HepG2 (cell line): Measurements from ENCODE around the gene ARHGEF39. TPM values are rescaled to one million over a fixed set of nuclear protein-coding genes. Genes with fewer than 3 reads are reported as not detected.

Experiments
- CENPX ChIP-seq: sonication (generic); formaldehyde crosslinking; IDR thresholded peaks from 2 replicates; pipeline ENCODE4 v1.9.0; 2021; ENCODE audit warnings: mild to moderate bottlenecking, missing genetic modification reagents, moderate library complexity
- DMAP1 ChIP-seq: IDR thresholded peaks from 2 replicates; pipeline ENCODE4 v1.6.1; 2016
- FOXA1 ChIP-seq, 2 experiments: fragments of 450-650 bp in 1 of 2; sonication (generic) in 1 of 2; formaldehyde crosslinking in 1 of 2; IDR thresholded peaks; 2 replicates each; pipeline versions ENCODE4 v1.4.0 to v1.6.1; 2016 to 2020; ENCODE audit warnings: missing genetic modification reagents in 1 of 2
- GLI4 ChIP-seq: sonication (generic); formaldehyde crosslinking; IDR thresholded peaks from 2 replicates; pipeline ENCODE4 v1.5.1; 2020; ENCODE audit warnings: missing genetic modification reagents, mild to moderate bottlenecking, moderate library complexity, borderline replicate concordance
- IRF2 ChIP-seq: IDR thresholded peaks from 2 replicates; pipeline ENCODE4 v1.6.1; 2018; ENCODE audit warnings: missing genetic modification reagents, missing compliant biosample characterization
- LRRFIP1 ChIP-seq: sonication (generic); formaldehyde crosslinking; conservative IDR thresholded peaks from 2 replicates; pipeline ENCODE4 v1.4.0; 2020; ENCODE audit warnings: missing genetic modification reagents
- MATR3 ChIP-seq: sonication (generic); formaldehyde crosslinking; IDR thresholded peaks from 2 replicates; pipeline ENCODE4 v1.4.0; 2020; ENCODE audit warnings: missing genetic modification reagents
- NR3C1 ChIP-seq: sonication (generic); formaldehyde crosslinking; IDR thresholded peaks from 2 replicates; pipeline ENCODE4 v1.4.0; 2020; ENCODE audit warnings: missing genetic modification reagents
- ONECUT2 ChIP-seq: sonication (generic); formaldehyde crosslinking; IDR thresholded peaks from 2 replicates; pipeline ENCODE4 v1.4.0; 2020; ENCODE audit warnings: missing genetic modification reagents
- RORA ChIP-seq: sonication (generic); formaldehyde crosslinking; IDR thresholded peaks from 2 replicates; pipeline ENCODE4 v1.5.0; 2020; ENCODE audit warnings: mild to moderate bottlenecking, missing genetic modification reagents, moderate library complexity
- SAFB2 ChIP-seq: sonication (generic); formaldehyde crosslinking; IDR thresholded peaks from 2 replicates; pipeline ENCODE4 v1.5.1; 2020; ENCODE audit warnings: missing genetic modification reagents, low read depth, mild to moderate bottlenecking, borderline replicate concordance
- SCMH1 ChIP-seq: sonication (generic); formaldehyde crosslinking; IDR thresholded peaks from 2 replicates; pipeline ENCODE4 v1.9.0; 2021; ENCODE audit warnings: missing genetic modification reagents, mild to moderate bottlenecking, borderline replicate concordance
- SRSF1 ChIP-seq: fragments of 200-400 bp; formaldehyde crosslinking; optimal IDR thresholded peaks from 2 replicates; pipeline ENCODE3; 2017; ENCODE audit warnings: mild to moderate bottlenecking, low read depth, low read length, moderate library complexity
- TRIM24 ChIP-seq: sonication (generic); formaldehyde crosslinking; IDR thresholded peaks from 2 replicates; pipeline ENCODE4 v1.8.0; 2022; ENCODE audit warnings: mild to moderate bottlenecking, missing genetic modification reagents
- ZBTB7B ChIP-seq: sonication (generic); formaldehyde crosslinking; IDR thresholded peaks from 2 replicates; pipeline ENCODE4 v1.4.0; 2020; ENCODE audit warnings: missing genetic modification reagents
- ZFX ChIP-seq: sonication (generic); formaldehyde crosslinking; IDR thresholded peaks from 2 replicates; pipeline ENCODE4 v1.4.0; 2020; ENCODE audit warnings: mild to moderate bottlenecking, low read depth, missing genetic modification reagents, moderate library complexity
- ZNF615 ChIP-seq: sonication (generic); formaldehyde crosslinking; IDR thresholded peaks from 2 replicates; pipeline ENCODE4 v1.5.0; 2020; ENCODE audit warnings: mild to moderate bottlenecking, missing genetic modification reagents, borderline replicate concordance
- ZNF768 ChIP-seq: sonication (generic); formaldehyde crosslinking; IDR thresholded peaks from 2 replicates; pipeline ENCODE4 v1.4.0; 2020; ENCODE audit warnings: missing genetic modification reagents
- polyA plus RNA-seq, 8 experiments: library from polyadenylated mRNA; depleted of rRNA in 3 of 8; stranded (reverse) in 7 of 8; unstranded in 1 of 8; fragments of >200 nt; fragmentation: Illumina TruSeq in 4 of 8; extraction: Trizol in 4 of 8; gene quantifications; 2 replicates each; pipeline versions ENCODE4 v1.2.1 to v1.2.3, GENCODE V29; 2011 to 2016; ENCODE audit warnings: low read depth in 4 of 8, missing spikeins in 1 of 8, mixed read lengths in 1 of 8; ENCODE audit not compliant: insufficient read depth in 1 of 8
- total RNA-seq, 5 experiments: library from RNA; depleted of rRNA; stranded (reverse); fragments of >200 nt; fragmentation: Illumina TruSeq; extraction: Trizol; gene quantifications; 2 replicates each; pipeline ENCODE4 v1.2.3, GENCODE V29; 2016; ENCODE audit warnings: low read depth in 1 of 5
- TF ChIP-seq, protein P1 (sequence below): IDR thresholded peaks from 2 replicates; pipeline ENCODE4 v1.6.1; 2016; ENCODE audit warnings: low read depth, control low read depth
- TF ChIP-seq, protein P2 (sequence below): sonication (generic); formaldehyde crosslinking; IDR thresholded peaks from 2 replicates; pipeline ENCODE4 v1.5.0; 2020; ENCODE audit warnings: missing genetic modification reagents, mild to moderate bottlenecking, borderline replicate concordance
- TF ChIP-seq, protein P3 (sequence below): sonication (generic); formaldehyde crosslinking; IDR thresholded peaks from 2 replicates; pipeline ENCODE4 v1.5.1; 2020; ENCODE audit warnings: missing genetic modification reagents, mild to moderate bottlenecking, borderline replicate concordance
- TF ChIP-seq, protein P4 (sequence below): sonication (generic); formaldehyde crosslinking; IDR thresholded peaks from 2 replicates; pipeline ENCODE4 v1.4.0; 2020; ENCODE audit warnings: missing genetic modification reagents; ENCODE audit errors: not compliant biosample characterization

ARHGEF39 gene
- total and polyA plus RNA-seq, 2 of the 13 experiments (the other 11 are each of a cell fraction or from before 2014, with no cell fraction given): 11.2 to 12.3 TPM

DNA sequence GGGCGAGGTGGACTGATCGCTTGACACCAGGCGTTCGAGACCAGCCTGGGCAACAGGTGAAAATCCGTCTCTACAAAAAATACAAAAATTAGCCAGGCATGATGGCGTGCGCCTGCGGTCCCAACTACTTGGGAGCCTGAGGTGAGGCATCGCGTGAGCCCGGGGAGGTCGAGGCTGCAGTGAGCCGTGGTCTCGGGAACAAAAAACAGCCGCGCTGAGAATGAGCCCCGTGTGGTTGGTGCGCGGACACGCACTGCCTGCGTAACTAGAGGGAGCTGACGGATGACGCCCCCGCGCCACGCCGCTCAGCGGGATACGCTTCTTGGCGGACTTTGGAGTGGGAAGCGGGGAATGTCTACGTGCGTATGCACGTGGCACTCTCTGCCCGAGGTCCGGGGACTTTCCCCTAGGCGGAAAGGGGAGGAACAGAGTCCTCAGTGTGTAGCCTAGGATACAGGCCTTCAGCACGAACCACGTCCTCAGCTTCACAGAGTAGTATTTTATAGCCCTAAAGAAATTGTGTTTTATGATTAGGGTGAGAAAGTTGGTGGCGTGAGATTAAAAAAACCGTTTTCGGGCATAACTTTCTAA is 7.4 kb downstream of the ARHGEF39 start, which contains the start of gene RMRP (continued):
- TF ChIP-seq, protein P1, sequence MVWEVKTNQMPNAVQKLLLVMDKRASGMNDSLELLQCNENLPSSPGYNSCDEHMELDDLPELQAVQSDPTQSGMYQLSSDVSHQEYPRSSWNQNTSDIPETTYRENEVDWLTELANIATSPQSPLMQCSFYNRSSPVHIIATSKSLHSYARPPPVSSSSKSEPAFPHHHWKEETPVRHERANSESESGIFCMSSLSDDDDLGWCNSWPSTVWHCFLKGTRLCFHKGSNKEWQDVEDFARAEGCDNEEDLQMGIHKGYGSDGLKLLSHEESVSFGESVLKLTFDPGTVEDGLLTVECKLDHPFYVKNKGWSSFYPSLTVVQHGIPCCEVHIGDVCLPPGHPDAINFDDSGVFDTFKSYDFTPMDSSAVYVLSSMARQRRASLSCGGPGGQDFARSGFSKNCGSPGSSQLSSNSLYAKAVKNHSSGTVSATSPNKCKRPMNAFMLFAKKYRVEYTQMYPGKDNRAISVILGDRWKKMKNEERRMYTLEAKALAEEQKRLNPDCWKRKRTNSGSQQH (CRISPR knock-in tag): peak; percentile 77
- no peak for TF ChIP-seq SCMH1 (CRISPR knock-in tag)
- TF ChIP-seq, protein P2, sequence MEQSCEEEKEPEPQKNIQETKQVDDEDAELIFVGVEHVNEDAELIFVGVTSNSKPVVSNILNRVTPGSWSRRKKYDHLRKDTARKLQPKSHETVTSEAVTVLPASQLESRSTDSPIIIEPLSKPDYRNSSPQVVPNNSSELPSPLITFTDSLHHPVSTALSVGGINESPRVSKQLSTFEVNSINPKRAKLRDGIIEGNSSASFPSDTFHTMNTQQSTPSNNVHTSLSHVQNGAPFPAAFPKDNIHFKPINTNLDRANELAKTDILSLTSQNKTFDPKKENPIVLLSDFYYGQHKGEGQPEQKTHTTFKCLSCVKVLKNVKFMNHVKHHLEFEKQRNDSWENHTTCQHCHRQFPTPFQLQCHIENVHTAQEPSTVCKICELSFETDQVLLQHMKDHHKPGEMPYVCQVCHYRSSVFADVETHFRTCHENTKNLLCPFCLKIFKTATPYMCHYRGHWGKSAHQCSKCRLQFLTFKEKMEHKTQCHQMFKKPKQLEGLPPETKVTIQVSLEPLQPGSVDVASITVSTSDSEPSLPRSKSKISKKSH (CRISPR knock-in tag): peak; percentile 64
- no peak for TF ChIP-seq GLI4 (CRISPR knock-in tag)
- 0 out of 2 replicates have a peak, but pooled peaks have one; percentile 48 for TF ChIP-seq TRIM24 (CRISPR knock-in tag)
- peak; percentile 89; the same call in 1 of the 2 replicates for TF ChIP-seq ZBTB7B (CRISPR knock-in tag)
- TF ChIP-seq IRF2: peak; percentile 78
- peak; percentile 95 for TF ChIP-seq DMAP1 (CRISPR knock-in tag)
- TF ChIP-seq ZFX: peak; percentile 72
- TF ChIP-seq, protein P3, sequence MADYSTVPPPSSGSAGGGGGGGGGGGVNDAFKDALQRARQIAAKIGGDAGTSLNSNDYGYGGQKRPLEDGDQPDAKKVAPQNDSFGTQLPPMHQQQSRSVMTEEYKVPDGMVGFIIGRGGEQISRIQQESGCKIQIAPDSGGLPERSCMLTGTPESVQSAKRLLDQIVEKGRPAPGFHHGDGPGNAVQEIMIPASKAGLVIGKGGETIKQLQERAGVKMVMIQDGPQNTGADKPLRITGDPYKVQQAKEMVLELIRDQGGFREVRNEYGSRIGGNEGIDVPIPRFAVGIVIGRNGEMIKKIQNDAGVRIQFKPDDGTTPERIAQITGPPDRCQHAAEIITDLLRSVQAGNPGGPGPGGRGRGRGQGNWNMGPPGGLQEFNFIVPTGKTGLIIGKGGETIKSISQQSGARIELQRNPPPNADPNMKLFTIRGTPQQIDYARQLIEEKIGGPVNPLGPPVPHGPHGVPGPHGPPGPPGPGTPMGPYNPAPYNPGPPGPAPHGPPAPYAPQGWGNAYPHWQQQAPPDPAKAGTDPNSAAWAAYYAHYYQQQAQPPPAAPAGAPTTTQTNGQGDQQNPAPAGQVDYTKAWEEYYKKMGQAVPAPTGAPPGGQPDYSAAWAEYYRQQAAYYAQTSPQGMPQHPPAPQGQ (CRISPR knock-in tag): no peak
- TF ChIP-seq MATR3 (CRISPR knock-in tag): no peak
- TF ChIP-seq NR3C1 (CRISPR knock-in tag): no peak
- TF ChIP-seq, protein P4, sequence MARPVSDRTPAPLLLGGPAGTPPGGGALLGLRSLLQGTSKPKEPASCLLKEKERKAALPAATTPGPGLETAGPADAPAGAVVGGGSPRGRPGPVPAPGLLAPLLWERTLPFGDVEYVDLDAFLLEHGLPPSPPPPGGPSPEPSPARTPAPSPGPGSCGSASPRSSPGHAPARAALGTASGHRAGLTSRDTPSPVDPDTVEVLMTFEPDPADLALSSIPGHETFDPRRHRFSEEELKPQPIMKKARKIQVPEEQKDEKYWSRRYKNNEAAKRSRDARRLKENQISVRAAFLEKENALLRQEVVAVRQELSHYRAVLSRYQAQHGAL: peak; percentile 96
- peak; percentile 91 for TF ChIP-seq ZNF768
- TF ChIP-seq FOXA1 (IDR thresholded peaks at IDR 0.05): no peak
- TF ChIP-seq FOXA1 (CRISPR knock-in tag; IDR thresholded peaks at IDR 0.05): peak; percentile 47; the same call in 1 of the 2 replicates
- TF ChIP-seq RORA (CRISPR knock-in tag): no peak
- TF ChIP-seq ONECUT2 (CRISPR knock-in tag): peak; percentile 61; the same call in 1 of the 2 replicates
- no peak for TF ChIP-seq CENPX
- no peak for TF ChIP-seq LRRFIP1 (CRISPR knock-in tag)
- TF ChIP-seq SAFB2 (CRISPR knock-in tag): peak; percentile 49; the same call in 1 of the 2 replicates
- TF ChIP-seq SRSF1: no peak
- no peak for TF ChIP-seq ZNF615 (CRISPR knock-in tag)
